Measurements from ENCODE around the gene PTH2. TPM values are rescaled to one million over a fixed set of nuclear protein-coding genes. Genes with fewer than 3 reads are reported as not detected.

The PTH2 gene
- polyA plus RNA-seq, 3 donors, result not detected

DNA sequence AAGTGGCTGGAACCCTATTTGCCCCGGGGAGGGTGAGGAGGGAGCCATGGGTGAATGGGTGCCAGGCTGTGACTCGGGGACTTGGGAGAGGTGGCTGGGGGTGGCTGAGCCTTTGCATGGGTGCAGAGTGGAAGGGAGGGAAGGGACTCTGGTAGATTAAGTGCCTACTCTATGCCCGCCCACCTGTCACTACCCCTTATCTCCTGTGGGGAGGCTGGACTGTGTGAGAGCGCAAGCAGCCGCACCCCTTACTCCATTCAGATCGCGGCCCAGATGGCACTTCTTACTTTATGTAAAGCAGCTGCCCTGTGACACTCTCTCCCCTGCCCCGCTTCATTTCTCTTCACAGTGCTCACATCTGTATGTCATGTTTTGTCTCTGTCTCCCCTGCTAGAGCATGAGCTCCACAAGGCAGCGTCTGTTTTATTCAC lies 32.3 kb downstream of the PTH2 start:
- Mint-ChIP-seq H3K4me1 (peaks cover 15% of the 10 kb centered on the region), H3K27ac (no peak overlapping the region), H3K36me3 (no peaks in the 10 kb centered on the region), H3K27me3 (ENCODE audit: low read depth in 3 of 3) (peaks cover 4 to 13% (median 13%) of the 10 kb centered on the region in 3 donors), H3K4me3 (no peak overlapping the region), H3K9me3 (peaks cover 0 to 4% (median 0%) of the 10 kb centered on the region in 7 donors)
- DNase-seq, result no peak
- intact Hi-C loops (cut with micrococcal nuclease), result loop anchor here in 1 of 2 donors (5.0 kb wide), 1 partner anchor 51 kb away; the partner anchor contains the start of gene SLC17A7
- no peaks in the 10 kb centered on the region for H3K36me3 ChIP-seq (replicated peaks in 1 of 2; ENCODE audit: control insufficient read depth in 1 of 2, insufficient read depth in 2 of 2, low read length in 2 of 2)
- peaks cover 3 to 5% of the 10 kb centered on the region in 2 donors for H3K4me1 ChIP-seq (ENCODE audit: control insufficient read depth in 1 of 2, insufficient read depth in 2 of 2, low read length in 2 of 2)
- no peaks in the 10 kb centered on the region for H4K20me1 ChIP-seq (ENCODE audit: insufficient read depth, low read length)
- H3K27me3 ChIP-seq (ENCODE audit: control insufficient read depth in 2 of 2, insufficient read depth in 2 of 2, low read length in 2 of 2), result no peaks in the 10 kb centered on the region
- WGBS (ENCODE audit: insufficient coverage), result 83% methylated on average over 4 of the region's 9 CpGs
- H3K4me2 ChIP-seq (replicated peaks; ENCODE audit: extremely low read depth, low read length, poor library complexity, severe bottlenecking), result no peak overlapping the region
- H3K27ac ChIP-seq (ENCODE audit: low read depth in 1 of 2, low read length in 2 of 2), result no peak overlapping the region
- H3K4me3 ChIP-seq (replicated peaks in 1 of 3; ENCODE audit: low read depth in 2 of 3, low read length in 3 of 3), result no peak overlapping the region
- no peak overlapping the region for H3K9ac ChIP-seq (ENCODE audit: insufficient read depth, low read length, poor library complexity, severe bottlenecking)
- TF ChIP-seq, protein P1, sequence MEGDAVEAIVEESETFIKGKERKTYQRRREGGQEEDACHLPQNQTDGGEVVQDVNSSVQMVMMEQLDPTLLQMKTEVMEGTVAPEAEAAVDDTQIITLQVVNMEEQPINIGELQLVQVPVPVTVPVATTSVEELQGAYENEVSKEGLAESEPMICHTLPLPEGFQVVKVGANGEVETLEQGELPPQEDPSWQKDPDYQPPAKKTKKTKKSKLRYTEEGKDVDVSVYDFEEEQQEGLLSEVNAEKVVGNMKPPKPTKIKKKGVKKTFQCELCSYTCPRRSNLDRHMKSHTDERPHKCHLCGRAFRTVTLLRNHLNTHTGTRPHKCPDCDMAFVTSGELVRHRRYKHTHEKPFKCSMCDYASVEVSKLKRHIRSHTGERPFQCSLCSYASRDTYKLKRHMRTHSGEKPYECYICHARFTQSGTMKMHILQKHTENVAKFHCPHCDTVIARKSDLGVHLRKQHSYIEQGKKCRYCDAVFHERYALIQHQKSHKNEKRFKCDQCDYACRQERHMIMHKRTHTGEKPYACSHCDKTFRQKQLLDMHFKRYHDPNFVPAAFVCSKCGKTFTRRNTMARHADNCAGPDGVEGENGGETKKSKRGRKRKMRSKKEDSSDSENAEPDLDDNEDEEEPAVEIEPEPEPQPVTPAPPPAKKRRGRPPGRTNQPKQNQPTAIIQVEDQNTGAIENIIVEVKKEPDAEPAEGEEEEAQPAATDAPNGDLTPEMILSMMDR (IDR thresholded peaks at IDR 0.05), result no peak
- H3K79me2 ChIP-seq (ENCODE audit: insufficient read depth, low read length), result no peaks in the 10 kb centered on the region
- H2AFZ ChIP-seq (ENCODE audit: insufficient read depth, low read depth, low read length, poor library complexity, severe bottlenecking), result no peak overlapping the region
- no peaks in the 10 kb centered on the region for H3K9me3 ChIP-seq (replicated peaks in 1 of 2; ENCODE audit: control insufficient read depth in 1 of 2, insufficient read depth in 1 of 2, low read length in 2 of 2)

DNA sequence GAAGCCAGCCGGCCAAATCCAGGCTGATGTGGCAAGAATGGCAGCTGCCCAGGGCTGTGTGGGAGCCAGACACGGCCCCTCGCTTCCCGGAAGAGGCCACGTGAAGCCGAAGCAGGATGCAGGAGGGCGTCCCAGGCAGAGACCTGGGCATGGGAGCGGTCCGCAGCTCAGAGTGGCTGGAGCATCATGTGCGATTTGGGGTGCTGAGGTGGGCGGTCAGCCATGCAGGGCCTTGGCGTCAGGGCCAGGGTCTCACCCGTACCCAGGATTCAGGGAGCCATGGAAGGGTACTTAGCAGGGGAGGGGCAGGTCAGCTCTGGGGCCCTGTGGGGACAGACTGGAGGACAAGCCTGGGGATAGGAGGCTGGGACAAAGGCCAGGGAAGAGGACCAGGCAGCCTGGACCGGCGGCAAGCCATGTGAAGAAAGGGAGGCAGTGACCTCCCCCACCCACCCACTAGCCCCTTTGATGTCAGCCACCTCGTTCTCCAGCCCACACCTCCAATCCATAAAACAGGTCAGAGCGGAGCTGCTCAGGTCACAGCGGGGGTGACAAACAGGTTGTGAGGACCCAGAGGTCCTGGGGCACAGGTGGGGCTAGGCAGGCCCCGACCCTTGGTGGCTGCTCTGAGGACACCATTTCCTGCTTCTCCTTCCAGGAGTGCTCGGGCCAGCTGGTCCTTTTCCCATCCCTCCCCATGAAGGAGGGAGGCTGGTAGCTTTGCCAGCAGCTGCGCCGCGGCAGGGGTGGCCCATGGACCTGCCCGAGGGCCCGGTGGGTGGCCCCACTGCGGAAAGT lies 32.9 kb downstream of the PTH2 start:
- peaks cover 0 to 4% (median 0%) of the 10 kb centered on the region in 7 donors for H3K9me3 Mint-ChIP-seq
- H3K4me1 Mint-ChIP-seq, result peaks cover 13% of the 10 kb centered on the region
- no peaks in the 10 kb centered on the region for H3K9me3 ChIP-seq (replicated peaks in 1 of 2; ENCODE audit: control insufficient read depth in 1 of 2, insufficient read depth in 1 of 2, low read length in 2 of 2)
- no peak overlapping the region for H2AFZ ChIP-seq (ENCODE audit: insufficient read depth, low read depth, low read length, poor library complexity, severe bottlenecking)
- H4K20me1 ChIP-seq (ENCODE audit: insufficient read depth, low read length), result no peaks in the 10 kb centered on the region
- H3K27ac Mint-ChIP-seq, result no peak overlapping the region
- H3K4me3 ChIP-seq (replicated peaks in 1 of 3; ENCODE audit: low read depth in 2 of 3, low read length in 3 of 3), result no peak overlapping the region
- H3K27ac ChIP-seq (ENCODE audit: low read depth in 1 of 2, low read length in 2 of 2), result no peak overlapping the region
- DNase-seq, result no peak
- no peak overlapping the region for H3K9ac ChIP-seq (ENCODE audit: insufficient read depth, low read length, poor library complexity, severe bottlenecking)
- TF ChIP-seq, protein P1 (IDR thresholded peaks at IDR 0.05), result no peak
- H3K4me3 Mint-ChIP-seq, result no peak overlapping the region
- no peak overlapping the region for H3K4me2 ChIP-seq (replicated peaks; ENCODE audit: extremely low read depth, low read length, poor library complexity, severe bottlenecking)
- WGBS (ENCODE audit: insufficient coverage), result 88% methylated on average over 22 of the region's 26 CpGs
- no peaks in the 10 kb centered on the region for H3K79me2 ChIP-seq (ENCODE audit: insufficient read depth, low read length)
- H3K4me1 ChIP-seq (ENCODE audit: control insufficient read depth in 1 of 2, insufficient read depth in 2 of 2, low read length in 2 of 2), result peaks cover 3 to 5% of the 10 kb centered on the region in 2 donors
- H3K27me3 ChIP-seq (ENCODE audit: control insufficient read depth in 2 of 2, insufficient read depth in 2 of 2, low read length in 2 of 2), result no peaks in the 10 kb centered on the region
- intact Hi-C loops (cut with micrococcal nuclease), result loop anchor here in 1 of 2 donors (5.0 kb wide), 1 partner anchor 52 kb away; the partner anchor contains the start of gene SLC17A7
- no peaks in the 10 kb centered on the region for H3K36me3 ChIP-seq (replicated peaks in 1 of 2; ENCODE audit: control insufficient read depth in 1 of 2, insufficient read depth in 2 of 2, low read length in 2 of 2)
- no peaks in the 10 kb centered on the region for H3K36me3 Mint-ChIP-seq
- peaks cover 4 to 18% (median 13%) of the 10 kb centered on the region in 3 donors for H3K27me3 Mint-ChIP-seq (ENCODE audit: low read depth in 3 of 3)
